ENCODE results near the gene POGZ.
"Not testable (repeated sequence)": the region's sequence is repeated elsewhere in the genome, so short reads cannot be mapped to it uniquely, and the experiment has no call there.

Gene POGZ

GRCh38 chr1:151418081-151418480, 41.2 kb downstream of the POGZ start:
- no peak for DNase-seq

- DNase-seq: no peak
These were observed 43.1 kb downstream of the POGZ start for GRCh38 chr1:151416231-151416630.

GRCh38 chr1:151411884-151412283, 47.4 kb downstream of the POGZ start:
- no peak for DNase-seq

- no peak for DNase-seq
These were observed 50.4 kb downstream of the POGZ start for GRCh38 chr1:151408891-151409290.

GRCh38 chr1:151407304-151407703, 52.0 kb downstream of the POGZ start:
- no peak for DNase-seq

- DNase-seq: no peak
These were observed 53.1 kb downstream of the POGZ start for GRCh38 chr1:151406176-151406575.

- DNase-seq: no peak
These were observed 53.9 kb downstream of the POGZ start for GRCh38 chr1:151405187-151405951.

- DNase-seq: no peak
These were observed 55.7 kb downstream of the POGZ start for GRCh38 chr1:151403612-151404011.

GRCh38 chr1:151402764-151403163, 56.5 kb downstream of the POGZ start:
- no peak for DNase-seq

GRCh38 chr1:151401860-151402259, 57.4 kb downstream of the POGZ start:
- no peak for DNase-seq

- no peak for DNase-seq
These were observed 58.0 kb downstream of the POGZ start for GRCh38 chr1:151401125-151401788.

GRCh38 chr1:151399324-151400171, 59.7 kb downstream of the POGZ start, which contains the start of gene PSMB4:
TSS of gene PSMB4 (plus strand) at chr1:151399573. CDS start at chr1:151399588, 15 bp downstream.
- peak; percentile 16 for DNase-seq

GRCh38 chr1:151396265-151396664, 63.0 kb downstream of the POGZ start:
- not testable (repeated sequence) for DNase-seq

GRCh38 chr1:151393583-151393982, 65.7 kb downstream of the POGZ start:
- no peak for DNase-seq

- no peak for DNase-seq
These were observed 68.2 kb downstream of the POGZ start for GRCh38 chr1:151391079-151391563.

- not testable (repeated sequence) for DNase-seq
These were observed 68.8 kb downstream of the POGZ start for GRCh38 chr1:151390221-151391078.

GRCh38 chr1:151386002-151386401, 73.3 kb downstream of the POGZ start:
- DNase-seq: no peak

- DNase-seq: no peak
These were observed 74.7 kb downstream of the POGZ start for GRCh38 chr1:151384584-151384983.

- no peak for DNase-seq
These were observed 82.0 kb downstream of the POGZ start for GRCh38 chr1:151377150-151377884.

- DNase-seq: no peak
These were observed 86.1 kb downstream of the POGZ start for GRCh38 chr1:151373196-151373595.

Data from activated gamma-delta T cell (primary cell).